HL-60 (cell line): ENCODE measurements around the gene LRRC55.

Experiments used
- DNase-seq, 2 experiments: peaks; one replicate each; pipeline ENCODE4 v3.0.0-alpha.2; 2010 to 2020; ENCODE audit warnings: low read depth in 1 of 2, low spot score in 1 of 2
- H3K27ac ChIP-seq: fragments of 250-450 bp; sonication (Bioruptor Pico); replicated peaks from 2 replicates; pipeline ENCODE4 v1.5.1; 2020; ENCODE audit warnings: mild to moderate bottlenecking, moderate library complexity
- H3K27me3 ChIP-seq: fragments of 250-450 bp; sonication (Bioruptor Pico); 2 replicates; pipeline ENCODE4 v1.5.1; 2021; ENCODE audit warnings: mild to moderate bottlenecking, moderate library complexity; ENCODE audit not compliant: insufficient read depth, poor library complexity, severe bottlenecking
- H3K4me3 ChIP-seq: replicated peaks from 2 replicates; pipeline ENCODE4 v1.5.1; 2011; ENCODE audit warnings: mild to moderate bottlenecking, control low read depth, low read length; ENCODE audit not compliant: insufficient read depth
- CTCF ChIP-seq: IDR thresholded peaks from one replicate; pipeline ENCODE4 v1.5.1; 2011; ENCODE audit warnings: low read length, control low read depth, inconsistent platforms; ENCODE audit not compliant: insufficient read depth
- GABPA ChIP-seq: IDR thresholded peaks from 2 replicates; pipeline ENCODE4 v1.6.1; 2012; ENCODE audit warnings: low read depth
- POLR2AphosphoS5 ChIP-seq: IDR thresholded peaks from 2 replicates; pipeline ENCODE4 v1.6.1; 2012; ENCODE audit warnings: low read depth
- REST ChIP-seq: IDR thresholded peaks from 2 replicates; pipeline ENCODE4 v1.6.1; 2012; ENCODE audit warnings: low read depth; ENCODE audit not compliant: insufficient replicate concordance
- SPI1 ChIP-seq: IDR thresholded peaks from 2 replicates; pipeline ENCODE4 v1.6.1; 2012; ENCODE audit warnings: low read depth, mild to moderate bottlenecking, borderline replicate concordance

Gene LRRC55

GRCh38 chr11:57153448-57153847 is 28.3 kb upstream of the LRRC55 start:
- Histone ChIP-seq H3K27me3 (no peaks in the 10 kb centered on the region), H3K4me3 (no peak overlapping the region)
- TF ChIP-seq REST (no peak), CTCF (no peak), GABPA (no peak)

GRCh38 chr11:57154739-57155138 is 27.0 kb upstream of the LRRC55 start:
- peak in 1 of 2 experiments; percentile 35 for DNase-seq
- Histone ChIP-seq H3K27ac (no peak overlapping the region), H3K4me3 (no peak overlapping the region), H3K27me3 (no peaks in the 10 kb centered on the region)
- TF ChIP-seq GABPA (no peak), REST (no peak), POLR2AphosphoS5 (no peak), SPI1 (no peak), CTCF (no peak)

More at GRCh38 chr11:57153448-57153847, 28.3 kb upstream of the LRRC55 start:
- H3K27ac ChIP-seq: no peak overlapping the region
- DNase-seq: no peak

- TF ChIP-seq POLR2AphosphoS5 (no peak), CTCF (no peak), GABPA (no peak), SPI1 (no peak), REST (no peak)
- no peak overlapping the region for H3K27ac ChIP-seq
- H3K27me3 ChIP-seq: no peaks in the 10 kb centered on the region
- peak in 1 of 2 experiments; percentile 5 for DNase-seq
- H3K4me3 ChIP-seq: no peak overlapping the region
Measured at GRCh38 chr11:57155400-57155799, 26.4 kb upstream of the LRRC55 start.
